Middle frontal gyrus (tissue), 1 donor: ENCODE measurements around the gene NAT10.
"Not testable (repeated sequence)": the region's sequence is repeated elsewhere in the genome, so short reads cannot be mapped to it uniquely, and the experiment has no call there.

Experiments
- DNase-seq: peaks from one replicate; pipeline ENCODE4 v3.0.0-alpha.2; 2015; ENCODE audit warnings: low spot score; ENCODE audit errors: extremely low spot score

The NAT10 gene

GRCh38 chr11:34105079-34105956, at the start of gene NAT10:
TSS of gene NAT10 (plus strand) at chr11:34105629. CDS start at chr11:34108226, 2,597 bp downstream.
- peak; percentile 96 for DNase-seq

GRCh38 chr11:34056672-34057071, 48.8 kb upstream of the NAT10 start:
- DNase-seq = no peak

GRCh38 chr11:34063061-34063795, 42.2 kb upstream of the NAT10 start:
- DNase-seq = no peak

GRCh38 chr11:34064291-34064690, 41.1 kb upstream of the NAT10 start:
- no peak for DNase-seq

DNA sequence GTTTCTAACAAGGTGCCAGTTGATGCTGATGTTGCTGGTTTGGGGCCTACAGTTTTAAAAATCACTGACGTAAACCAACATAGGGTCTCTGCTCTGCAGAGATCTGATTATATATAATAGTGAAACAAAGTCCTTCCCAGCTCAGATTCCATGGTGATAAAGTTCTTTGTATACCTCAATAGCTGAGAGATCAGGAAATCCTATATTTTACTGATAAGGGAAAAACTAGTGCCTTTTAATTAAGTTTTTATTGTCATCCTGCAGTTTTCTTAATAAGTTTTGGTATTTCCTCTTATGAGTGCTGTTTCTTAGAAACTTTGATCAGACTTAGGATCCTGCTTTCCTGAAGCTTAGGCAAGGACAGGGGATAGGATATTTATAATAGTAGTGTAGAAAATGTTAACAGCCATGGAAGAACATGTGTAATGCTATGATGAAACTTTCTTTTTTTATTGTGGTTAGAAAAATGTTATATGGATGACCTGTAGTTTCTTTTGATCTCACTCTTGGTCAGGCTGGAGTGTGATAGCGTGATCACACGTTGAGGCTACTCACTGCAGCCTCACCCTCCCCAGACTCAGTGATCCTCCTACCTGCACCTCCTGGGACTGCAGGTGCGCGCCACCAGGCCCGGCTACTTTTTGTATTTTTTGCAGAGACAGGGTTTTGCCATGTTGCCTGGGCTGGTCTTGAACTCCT, 39.8 kb upstream of the NAT10 start:
- DNase-seq = no peak

DNA sequence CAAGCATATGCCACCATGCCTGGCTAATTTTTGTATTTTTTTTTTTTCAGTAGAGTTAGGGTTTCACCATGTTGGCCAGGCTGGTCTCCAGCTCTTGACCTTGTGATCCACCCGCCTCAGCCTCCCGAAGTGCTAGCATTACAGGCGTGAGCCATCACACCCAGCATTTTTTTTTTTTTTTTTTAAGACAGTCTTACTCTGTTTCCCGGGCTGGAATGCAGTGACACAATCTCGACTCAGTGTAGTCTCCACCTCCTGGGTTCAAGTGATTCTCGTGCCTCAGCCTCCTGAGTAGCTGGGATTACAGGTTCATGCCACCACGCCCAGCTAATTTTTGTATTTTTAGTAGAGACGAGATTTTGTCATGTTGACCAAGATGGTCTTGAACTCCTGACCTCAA, 38.7 kb upstream of the NAT10 start:
- DNase-seq = not testable (repeated sequence)

DNA sequence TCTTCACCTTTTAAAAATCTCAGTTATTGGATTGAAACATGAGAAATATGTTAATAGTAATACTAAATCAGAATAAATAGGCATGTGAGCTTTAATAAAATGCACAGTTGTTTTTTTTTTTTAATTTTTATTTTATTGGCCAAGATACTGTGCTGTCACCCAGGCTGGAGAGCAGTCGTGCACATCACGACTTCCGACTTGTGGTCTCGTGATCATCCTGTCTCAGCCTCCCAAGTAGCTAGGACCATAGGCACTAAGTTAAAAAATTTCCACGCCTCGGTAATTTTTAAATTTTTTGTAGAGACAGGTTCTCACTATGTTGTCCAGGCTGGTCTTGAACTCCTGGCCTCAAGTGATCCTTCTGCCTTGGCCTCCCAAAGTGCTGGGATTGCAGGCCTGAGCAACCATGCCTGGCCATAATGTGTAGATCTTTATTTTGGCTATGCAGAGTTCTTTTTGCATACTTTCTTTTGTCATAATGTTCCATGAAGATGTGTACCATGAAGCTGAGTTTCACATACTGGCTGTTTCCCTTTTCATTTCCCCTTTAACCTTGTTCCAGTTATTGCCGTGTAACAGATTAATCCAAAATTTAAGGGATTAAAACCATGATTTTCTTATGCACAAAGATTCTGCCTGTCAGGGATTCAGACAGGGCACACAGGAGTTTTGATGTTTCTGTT, 37.9 kb upstream of the NAT10 start:
- no peak for DNase-seq

- DNase-seq = no peak
Measured at GRCh38 chr11:34068111-34068510, 37.3 kb upstream of the NAT10 start.

GRCh38 chr11:34071306-34071705, 34.1 kb upstream of the NAT10 start:
- DNase-seq = not testable (repeated sequence)

DNA sequence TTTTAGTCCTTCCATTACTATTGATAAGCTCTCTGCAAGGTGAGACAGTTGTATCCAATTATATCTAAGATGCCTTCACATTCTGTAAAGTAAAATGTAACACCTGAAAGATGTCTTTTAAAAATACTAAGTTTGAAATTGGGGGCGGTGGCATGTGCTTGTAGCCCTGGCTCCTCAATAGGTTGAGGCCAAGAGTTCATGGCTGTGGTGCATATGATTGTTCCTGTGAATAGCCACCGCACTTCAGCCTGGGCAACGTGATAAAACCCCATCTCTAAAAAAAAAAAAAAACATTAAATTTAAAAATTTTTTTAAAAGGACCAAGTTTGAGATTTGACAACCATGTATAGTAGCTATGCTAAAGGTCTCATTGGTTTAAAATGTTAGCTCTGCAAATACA, 33.4 kb upstream of the NAT10 start:
- DNase-seq = no peak

DNA sequence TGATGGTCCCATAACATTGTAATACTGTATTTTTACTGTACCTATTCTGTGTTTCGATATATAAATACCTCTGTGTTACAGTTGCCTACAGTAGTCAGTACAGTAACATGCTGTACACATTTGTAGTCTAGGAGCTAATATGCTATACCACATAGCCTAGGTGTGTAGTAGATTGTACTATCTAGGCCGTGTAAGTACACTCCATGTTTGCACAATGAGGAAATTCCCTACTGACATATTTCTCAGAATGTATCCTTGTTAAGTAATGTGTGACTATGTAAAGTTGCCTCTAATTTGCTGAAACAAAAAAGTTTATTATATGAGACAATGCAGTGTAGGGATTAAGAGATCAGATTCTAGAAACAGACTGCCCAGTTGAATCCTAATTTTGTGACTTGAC, 32.6 kb upstream of the NAT10 start:
- DNase-seq = no peak

DNA sequence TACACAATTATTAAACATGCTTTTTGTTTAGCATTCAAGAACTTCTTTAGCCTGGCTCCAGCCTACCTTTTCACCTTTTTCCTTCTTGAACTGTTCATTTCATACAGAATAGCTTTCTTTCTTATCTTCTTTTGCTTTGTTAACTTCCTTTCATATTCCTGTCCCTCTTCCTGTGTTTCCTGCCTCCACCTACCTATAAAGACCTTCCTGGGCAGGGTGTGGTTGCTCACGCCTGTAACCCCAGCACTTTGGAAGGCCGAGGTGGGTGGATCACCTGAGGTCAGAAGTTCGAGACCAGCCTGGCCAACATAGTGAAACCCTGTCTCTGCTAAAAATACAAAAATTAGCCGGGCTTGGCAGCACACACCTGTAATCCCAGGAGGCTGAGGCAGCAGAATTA, 31.0 kb upstream of the NAT10 start:
- no peak for DNase-seq

DNA sequence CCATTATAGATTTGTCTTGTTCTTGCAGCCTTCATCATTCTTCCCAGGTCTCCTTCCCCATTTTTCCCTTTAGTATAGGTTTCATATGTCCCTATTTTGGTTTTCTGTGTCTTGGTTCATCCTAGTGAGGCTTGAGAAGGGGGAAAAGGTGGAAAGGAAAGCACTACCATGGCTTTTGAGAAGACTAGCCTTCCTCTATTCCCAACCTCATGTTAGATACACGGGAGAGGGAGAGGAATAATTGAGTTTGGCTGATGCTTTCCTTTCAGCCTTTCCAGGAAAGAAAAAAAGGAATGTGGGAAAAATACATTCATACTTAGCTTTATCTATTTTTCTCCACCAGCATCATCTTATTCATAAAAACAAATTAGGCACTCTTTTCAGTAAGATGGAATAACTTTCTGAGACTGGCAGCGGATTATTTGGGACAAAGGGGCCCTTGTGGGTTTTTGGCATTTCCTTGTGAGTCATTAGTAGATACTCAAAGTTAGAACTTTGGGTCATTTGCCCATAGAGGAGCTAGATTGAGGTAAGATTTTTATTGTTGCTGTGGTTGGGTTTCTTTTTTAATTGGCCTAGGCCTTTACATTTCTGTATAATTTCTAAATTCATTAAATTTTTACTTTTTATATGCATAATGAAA, 30.1 kb upstream of the NAT10 start:
- no peak for DNase-seq

GRCh38 chr11:34080609-34081008, 24.8 kb upstream of the NAT10 start:
- DNase-seq = no peak

DNA sequence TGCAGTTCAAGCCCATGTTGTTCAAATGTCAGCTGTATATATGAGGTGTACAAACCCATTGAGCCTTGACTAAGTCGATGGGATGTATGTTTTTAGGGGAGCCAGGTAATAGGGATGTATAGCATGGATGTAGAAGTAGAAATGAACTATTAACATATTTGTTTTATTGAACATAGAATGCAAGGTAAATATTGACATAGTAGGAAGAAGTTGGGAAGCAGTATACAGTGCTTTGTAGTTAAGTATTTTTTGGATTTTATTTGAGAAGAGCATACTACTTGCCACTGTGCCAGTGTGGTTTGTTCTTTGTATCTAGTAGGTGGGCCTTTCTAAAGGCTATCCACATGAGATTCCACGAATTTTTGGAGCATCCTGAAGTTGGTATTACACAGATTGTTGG, 20.8 kb upstream of the NAT10 start:
- no peak for DNase-seq

DNA sequence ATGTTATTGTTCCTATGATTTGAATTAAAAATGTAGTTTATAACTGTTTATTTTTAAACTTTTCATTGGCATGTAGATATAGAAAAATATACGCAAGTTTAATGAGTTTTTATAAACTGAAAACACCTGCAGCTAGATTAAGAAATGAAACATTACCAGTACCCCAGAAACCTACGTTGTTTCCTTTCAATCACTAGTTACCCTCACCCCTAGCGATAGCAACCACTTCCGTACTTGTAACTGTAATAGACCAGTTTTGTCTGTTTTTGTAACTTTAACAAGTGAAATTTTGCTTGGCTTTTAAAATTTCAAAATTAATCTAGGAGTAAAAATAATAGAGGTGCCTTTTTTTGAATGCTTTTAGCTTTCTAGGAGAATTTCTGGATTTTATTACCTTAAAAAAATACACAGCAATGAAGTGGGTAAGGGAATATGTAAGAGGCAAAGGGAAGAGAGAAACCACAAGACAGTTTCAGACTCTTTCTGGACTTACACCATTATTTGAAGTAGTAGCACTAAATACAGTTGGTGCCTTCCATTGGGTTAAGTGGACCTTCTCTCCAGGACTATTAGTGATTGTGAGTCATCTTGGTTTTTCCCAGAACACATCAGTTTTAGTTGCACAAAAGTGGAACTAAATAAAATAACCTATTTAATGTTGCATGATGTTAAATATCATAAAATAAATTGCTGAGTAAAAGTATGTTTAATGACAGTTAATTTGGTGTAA, 18.7 kb upstream of the NAT10 start:
- DNase-seq = no peak

- no peak for DNase-seq
Measured at GRCh38 chr11:34091825-34092224, 13.6 kb upstream of the NAT10 start.

GRCh38 chr11:34094900-34095299, 10.5 kb upstream of the NAT10 start:
- not testable (repeated sequence) for DNase-seq

DNA sequence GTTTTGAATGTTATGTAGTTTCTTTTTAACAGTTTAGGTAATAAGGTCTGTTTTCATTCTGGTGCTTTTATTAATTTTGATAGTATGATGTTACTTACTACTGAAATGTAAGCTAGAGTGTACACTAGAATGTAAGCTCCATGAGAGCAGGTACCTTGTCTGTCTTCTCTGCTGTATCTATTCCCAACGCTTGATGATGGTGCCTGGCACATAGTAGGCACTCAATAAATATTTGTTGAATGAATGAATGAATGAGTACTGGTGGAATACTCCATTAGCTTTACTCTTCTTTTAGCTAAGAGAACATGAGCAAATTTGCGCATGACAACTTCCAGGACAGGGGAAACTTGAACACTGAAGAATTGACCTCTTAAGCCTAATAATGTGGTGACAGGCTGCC, 6.6 kb upstream of the NAT10 start:
- no peak for DNase-seq

DNA sequence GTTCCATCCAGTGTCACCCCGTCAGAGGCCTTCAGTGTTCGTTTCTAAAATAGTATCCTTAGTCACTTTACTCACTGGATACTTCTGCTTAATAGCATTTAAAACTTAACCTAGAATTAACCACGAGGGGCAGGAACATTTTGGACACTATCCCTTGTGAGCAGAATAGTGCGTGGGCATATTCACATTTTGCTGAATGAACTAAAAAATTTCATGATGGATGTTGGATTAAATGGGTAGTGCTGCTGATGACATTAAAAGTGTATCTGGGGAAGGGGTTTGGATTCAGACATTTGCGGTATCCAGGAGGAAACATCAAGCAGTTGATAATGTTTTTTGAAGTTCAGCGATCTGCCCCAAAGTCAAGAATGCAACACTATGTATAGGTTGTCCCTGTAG, 750 bp upstream of the NAT10 start:
- DNase-seq = no peak
